Stimulated activated CD4-positive, alpha-beta T cell treated with anti-CD3 and anti-CD28 coated beads, Interleukin-1b, Interleukin-23, amount 100 ng/mL, for 24 hours (primary cell): Measurements from ENCODE around the gene SPDYC.

ENCODE experiments used
- DNase-seq, 4 experiments: peaks; one replicate each; pipeline ENCODE4 v3.0.0-alpha.2; 2020; ENCODE audit warnings: low read depth in 4 of 4, low spot score in 1 of 4

Gene SPDYC

GRCh38 chr11:65205602-65205967, 35.6 kb downstream of the SPDYC start:
- DNase-seq: no peak

GRCh38 chr11:65206441-65206841, 36.4 kb downstream of the SPDYC start:
- DNase-seq: no peak

- DNase-seq: no peak
These were observed 36.9 kb downstream of the SPDYC start for GRCh38 chr11:65206901-65207300.

GRCh38 chr11:65207918-65208784, 38.1 kb downstream of the SPDYC start:
- DNase-seq: no peak

GRCh38 chr11:65208785-65209710, 39.0 kb downstream of the SPDYC start:
- DNase-seq: no peak

- no peak for DNase-seq
These were observed 39.8 kb downstream of the SPDYC start for GRCh38 chr11:65209711-65210360.

GRCh38 chr11:65210361-65210731, 40.3 kb downstream of the SPDYC start:
- no peak for DNase-seq

- DNase-seq: no peak
These were observed 40.7 kb downstream of the SPDYC start for GRCh38 chr11:65210748-65211147.

GRCh38 chr11:65211293-65212105, 41.5 kb downstream of the SPDYC start:
- no peak for DNase-seq

- DNase-seq: no peak
These were observed 42.3 kb downstream of the SPDYC start for GRCh38 chr11:65212226-65212801.

GRCh38 chr11:65213322-65214211, 43.5 kb downstream of the SPDYC start:
- no peak for DNase-seq

GRCh38 chr11:65214212-65214845, 44.3 kb downstream of the SPDYC start:
- no peak for DNase-seq

GRCh38 chr11:65215441-65216076, 45.5 kb downstream of the SPDYC start:
- DNase-seq: peak in 1 of 4 experiments; percentile 15

GRCh38 chr11:65216830-65217229, 46.8 kb downstream of the SPDYC start:
- no peak for DNase-seq

- no peak for DNase-seq
These were observed 47.7 kb downstream of the SPDYC start for GRCh38 chr11:65217441-65218423.

GRCh38 chr11:65218446-65218845, 48.4 kb downstream of the SPDYC start:
- no peak for DNase-seq

- no peak for DNase-seq
These were observed 49.8 kb downstream of the SPDYC start for GRCh38 chr11:65219930-65220213.
